Naive thymus-derived CD4-positive, alpha-beta T cell (primary cell): Measurements from ENCODE around the gene ZNF791. TPM values are rescaled to one million over a fixed set of nuclear protein-coding genes. Genes with fewer than 3 reads are reported as not detected.
"Not testable (repeated sequence)": the region's sequence is repeated elsewhere in the genome, so short reads cannot be mapped to it uniquely, and the experiment has no call there.

Experiments used
- ATAC-seq: fragments of 150-1000 bp; cut with Tn5 transposase; 2 replicates; pipeline ENCODE4 v1.10.0; 2021; ENCODE audit warnings: mild to moderate bottlenecking, moderate library complexity
- CTCF ChIA-PET: fragments of 350-600 bp; sonication (Branson Sonifier 250); formaldehyde crosslinking; loops from one replicate; lab custom pipeline; 2021; ENCODE audit warnings: antibody characterized with exemption; lab: Charles Lee
- POLR2A ChIA-PET: fragments of 350-600 bp; sonication (Branson Sonifier 250); formaldehyde crosslinking; loops from one replicate; lab custom pipeline; 2021; ENCODE audit warnings: antibody characterized with exemption, inconsistent platforms; lab: Charles Lee
- DNase-seq, 9 donors: peaks; one replicate each; pipeline versions ENCODE4 v3.0.0 to v3.0.0-alpha.2; 2020 to 2022; ENCODE audit warnings: mixed read lengths in 1 of 9
- H3K27ac ChIP-seq: one replicate; pipeline ENCODE4 v1.7.0; 2013; ENCODE audit warnings: mild to moderate bottlenecking, low read depth, low read length, moderate library complexity
- H3K27me3 ChIP-seq, 2 donors: one replicate each; pipeline ENCODE4 v1.7.0; 2013; ENCODE audit warnings: low read length in 2 of 2, mild to moderate bottlenecking in 2 of 2, moderate library complexity in 2 of 2; ENCODE audit not compliant: control insufficient read depth in 2 of 2, insufficient read depth in 2 of 2
- H3K36me3 ChIP-seq, 3 experiments: 1 replicate in 2 of 3; 2 replicates in 1 of 3; pipeline ENCODE4 v1.7.0; 2013; ENCODE audit warnings: low read length in 3 of 3, mild to moderate bottlenecking in 3 of 3, moderate library complexity in 1 of 3; ENCODE audit not compliant: insufficient read depth in 3 of 3, control insufficient read depth in 2 of 3
- H3K4me1 ChIP-seq, 2 donors: one replicate each; pipeline ENCODE4 v1.7.0; 2013; ENCODE audit warnings: low read length in 2 of 2, mild to moderate bottlenecking in 2 of 2, moderate library complexity in 1 of 2; ENCODE audit not compliant: control insufficient read depth in 2 of 2, insufficient read depth in 2 of 2
- H3K4me3 ChIP-seq: 2 replicates; pipeline ENCODE4 v1.7.0; 2013; ENCODE audit warnings: mild to moderate bottlenecking, low read length
- H3K9me3 ChIP-seq, 3 experiments: 1 replicate in 2 of 3; 2 replicates in 1 of 3; pipeline ENCODE4 v1.7.0; 2013; ENCODE audit warnings: low read length in 3 of 3; ENCODE audit not compliant: control insufficient read depth in 2 of 3
- H3K27ac Mint-ChIP-seq, 9 donors: one replicate each; pipeline ENCODE4 v1.8.0; 2020 to 2022; ENCODE audit warnings: mixed read lengths in 9 of 9, mild to moderate bottlenecking in 8 of 9, moderate library complexity in 5 of 9, inconsistent platforms in 2 of 9
- H3K27me3 Mint-ChIP-seq, 5 donors: one replicate each; pipeline ENCODE4 v1.8.0; 2021 to 2022; ENCODE audit warnings: mixed read lengths in 5 of 5, mild to moderate bottlenecking in 1 of 5
- H3K36me3 Mint-ChIP-seq, 5 donors: one replicate each; pipeline ENCODE4 v1.8.0; 2020 to 2022; ENCODE audit warnings: mixed read lengths in 5 of 5, mild to moderate bottlenecking in 3 of 5, inconsistent platforms in 1 of 5
- H3K4me1 Mint-ChIP-seq, 7 donors: one replicate each; pipeline ENCODE4 v1.8.0; 2020 to 2022; ENCODE audit warnings: mixed read lengths in 7 of 7, mild to moderate bottlenecking in 3 of 7, inconsistent platforms in 1 of 7
- H3K4me3 Mint-ChIP-seq, 10 donors: one replicate each; pipeline ENCODE4 v1.8.0; 2020 to 2022; ENCODE audit warnings: mild to moderate bottlenecking in 10 of 10, mixed read lengths in 10 of 10, moderate library complexity in 6 of 10, inconsistent platforms in 2 of 10
- H3K9me3 Mint-ChIP-seq, 11 donors: one replicate each; pipeline ENCODE4 v1.8.0; 2020 to 2022; ENCODE audit warnings: mixed read lengths in 11 of 11, mild to moderate bottlenecking in 4 of 11, inconsistent platforms in 1 of 11, moderate library complexity in 1 of 11
- intact Hi-C, 2 donors: fragments of 100-400 bp; cut with micrococcal nuclease; formaldehyde crosslinking; loops; one replicate each; pipeline ENCODE4 v1.15.1; 2023
- polyA plus RNA-seq, 2 donors: library from polyadenylated mRNA; unstranded; fragments of 300-500 nt; fragmentation: Illumina TruSeq; gene quantifications; one replicate each; pipeline ENCODE4 v1.2.3, GENCODE V29; 2021
- total RNA-seq, 6 experiments: library from RNA in 5 of 6; stranded (reverse) in 5 of 6; gene quantifications; 1 replicate in 5 of 6; 2 replicates in 1 of 6; pipeline ENCODE4 v1.2.3 and lab custom pipeline; 2021 to 2026

Gene ZNF791
- total and polyA plus RNA-seq, 7 experiments from 2014 or later: 12.6 to 53.3 (median 37.4) TPM

- POLR2A ChIA-PET: interaction anchor here (0.7 to 0.8 kb wide), 2 partner anchors 63 to 186 kb away, joined by 3 read pairs; no protein-coding TSS in a partner anchor
- H3K4me1 ChIP-seq: peaks cover 3 to 12% of the 10 kb centered on the region in 2 donors
- H3K9me3 Mint-ChIP-seq: peaks cover 0 to 2% (median 0%) of the 10 kb centered on the region in 11 donors
- no peaks in the 10 kb centered on the region for H3K9me3 ChIP-seq
- H3K27ac Mint-ChIP-seq: no peak overlapping the region
- peaks cover 14 to 32% (median 21%) of the 10 kb centered on the region in 7 donors for H3K4me1 Mint-ChIP-seq
- no peaks in the 10 kb centered on the region for H3K36me3 ChIP-seq
- no peak for DNase-seq
- H3K4me3 Mint-ChIP-seq: no peak overlapping the region
- peaks cover 0 to 28% (median 0%) of the 10 kb centered on the region in 5 donors for H3K36me3 Mint-ChIP-seq
- H3K27me3 Mint-ChIP-seq: no peaks in the 10 kb centered on the region
- intact Hi-C loops: no loop called here
- H3K4me3 ChIP-seq: no peak overlapping the region
- H3K27ac ChIP-seq: no peak overlapping the region
- CTCF ChIA-PET: interaction anchor here (1.3 to 1.6 kb wide), 2 partner anchors 21 to 33 kb away, joined by 3 read pairs; no protein-coding TSS in a partner anchor
- no peak for ATAC-seq
- no peaks in the 10 kb centered on the region for H3K27me3 ChIP-seq
Measured at GRCh38 chr19:12638611-12639182, 28.0 kb downstream of the ZNF791 start.

DNA sequence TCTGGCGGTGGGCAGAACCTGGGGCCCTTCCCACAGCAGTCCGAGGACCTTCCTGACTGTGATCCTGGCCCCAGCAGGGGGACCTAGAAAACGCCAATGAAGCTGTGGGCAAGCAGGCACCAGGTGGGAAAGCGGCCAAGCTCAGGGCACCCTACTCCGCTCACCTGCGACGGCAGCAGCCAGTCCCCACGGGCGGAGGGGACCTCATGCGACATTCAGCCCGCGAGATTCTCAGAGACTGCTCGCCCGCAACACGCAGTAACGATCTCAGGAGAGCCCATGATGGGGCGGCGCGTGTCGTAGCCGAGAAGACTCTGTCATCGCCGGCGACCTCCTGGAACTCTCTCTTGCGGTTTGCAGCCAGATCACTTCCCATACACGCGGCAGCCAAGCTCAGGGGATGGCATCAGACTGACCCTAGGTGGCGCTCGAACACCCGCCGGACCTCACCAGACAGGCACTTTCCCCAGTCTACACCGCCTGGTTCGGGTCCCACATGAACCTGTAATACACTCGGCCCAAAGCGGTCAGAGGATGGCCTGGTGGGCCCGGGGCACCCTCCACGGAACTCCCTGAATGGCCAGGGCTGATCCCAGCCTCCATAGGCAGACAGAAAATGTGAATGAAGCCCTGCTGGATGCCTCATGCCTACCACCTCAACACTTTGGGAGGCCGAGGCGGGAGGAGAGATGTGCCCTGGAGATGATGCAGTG, 29.3 kb downstream of the ZNF791 start:
- intact Hi-C loops: loop anchor here (1.0 to 2.0 kb wide), 7 partner anchors 25 to 120 kb away; partner anchors contain the start of genes ZNF490 (in 1 of the 2) and ZNF791 (in 1 of the 2)
- Mint-ChIP-seq H3K9me3 (no peaks in the 10 kb centered on the region), H3K4me3 (peak overlapping the region; percentile 73 to 85 (median 80)), H3K27me3 (no peaks in the 10 kb centered on the region), H3K4me1 (peaks cover 12 to 28% (median 21%) of the 10 kb centered on the region in 7 donors), H3K27ac (peak overlapping the region; percentile 39 to 89 (median 82)), H3K36me3 (peaks cover 0 to 19% (median 0%) of the 10 kb centered on the region in 5 donors)
- Histone ChIP-seq H3K27me3 (no peaks in the 10 kb centered on the region), H3K4me1 (peaks cover 3 to 12% of the 10 kb centered on the region in 2 donors), H3K36me3 (peaks cover 0 to 7% (median 0%) of the 10 kb centered on the region in 3 experiments), H3K9me3 (no peaks in the 10 kb centered on the region), H3K27ac (peak overlapping the region; percentile 5), H3K4me3 (peak overlapping the region; percentile 40)
- ATAC-seq (peak; percentile 93), DNase-seq (peak; percentile 64 to 81 (median 78))
- CTCF ChIA-PET: interaction anchor here (0.6 to 1.8 kb wide), 12 partner anchors 9 to 247 kb away, joined by 3 to 6 read pairs (median 3); partner anchors contain the start of genes DHPS and KLF1
- POLR2A ChIA-PET: interaction anchor here (0.5 to 1.5 kb wide), 6 partner anchors 26 to 1626 kb away, joined by 3 to 7 read pairs (median 4); partner anchors contain the start of genes ZNF490 and ZNF791

DNA sequence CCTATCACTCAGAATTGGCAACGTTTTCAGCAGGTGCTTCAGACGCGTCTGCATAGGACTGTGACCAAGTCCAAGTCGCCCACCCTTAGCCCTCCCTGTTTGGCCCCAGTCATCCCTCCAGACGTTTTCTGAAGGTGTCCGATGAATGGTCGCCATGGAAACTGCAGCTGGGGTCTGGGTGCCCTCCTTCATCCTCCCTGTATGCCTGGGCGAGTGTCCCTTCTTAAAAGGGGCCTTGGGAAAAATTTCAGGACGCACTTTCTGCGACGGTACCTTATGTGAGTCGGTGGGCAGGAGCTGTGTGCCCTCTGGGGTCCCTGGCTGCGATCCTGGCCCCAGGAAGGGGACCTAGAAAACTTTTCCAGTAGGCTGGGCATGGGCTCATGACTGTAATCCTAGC, 30.7 kb downstream of the ZNF791 start:
- Mint-ChIP-seq H3K36me3 (peaks cover 0 to 19% (median 0%) of the 10 kb centered on the region in 5 donors), H3K27me3 (no peaks in the 10 kb centered on the region), H3K4me1 (peaks cover 8 to 19% (median 13%) of the 10 kb centered on the region in 7 donors), H3K9me3 (no peaks in the 10 kb centered on the region), H3K4me3 (no peak overlapping the region), H3K27ac (no peak overlapping the region)
- H3K4me3 ChIP-seq: no peak overlapping the region
- H3K4me1 ChIP-seq: peaks cover 3 to 12% of the 10 kb centered on the region in 2 donors
- H3K27me3 ChIP-seq: no peaks in the 10 kb centered on the region
- no peak for ATAC-seq
- H3K9me3 ChIP-seq: no peaks in the 10 kb centered on the region
- DNase-seq: no peak
- ChIA-PET CTCF (no interaction called here), POLR2A (no interaction called here)
- H3K36me3 ChIP-seq: peaks cover 0 to 7% (median 0%) of the 10 kb centered on the region in 3 experiments
- no peak overlapping the region for H3K27ac ChIP-seq
- intact Hi-C loops: loop anchor here in 1 of 2 donors (2.0 kb wide), 1 partner anchor 39 kb away; no protein-coding TSS in a partner anchor

DNA sequence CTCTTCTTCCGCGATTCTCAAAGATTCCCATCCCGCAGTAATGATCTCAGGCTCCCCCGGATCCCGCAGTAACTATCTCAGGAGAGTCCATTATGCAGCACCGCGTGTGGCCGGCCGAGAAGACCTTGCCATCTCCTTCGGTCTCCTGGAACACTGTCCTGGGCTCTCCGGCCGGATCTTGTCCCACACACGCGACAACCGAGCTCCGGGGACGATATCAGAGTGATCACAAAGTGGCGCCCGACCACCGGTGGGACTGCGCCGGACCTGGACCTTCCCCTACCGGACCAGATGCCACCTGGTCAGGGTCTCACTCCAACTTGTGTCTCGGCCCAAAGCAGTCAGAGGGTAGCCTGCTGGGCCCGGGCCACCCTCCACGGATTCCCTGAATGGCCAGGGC, 31.8 kb downstream of the ZNF791 start:
- no peak overlapping the region for H3K27ac Mint-ChIP-seq
- ChIA-PET CTCF (interaction anchor here (1.1 kb wide), 1 partner anchor 31 kb away, joined by 3 read pairs; no protein-coding TSS in a partner anchor), POLR2A (interaction anchor here (0.6 to 0.8 kb wide), 2 partner anchors 29 to 300 kb away, joined by 3 read pairs; no protein-coding TSS in a partner anchor)
- no peak overlapping the region for H3K4me3 Mint-ChIP-seq
- H3K4me1 Mint-ChIP-seq: peaks cover 8 to 16% (median 9%) of the 10 kb centered on the region in 7 donors
- ATAC-seq (no peak), DNase-seq (no peak)
- intact Hi-C loops: no loop called here
- H3K36me3 ChIP-seq: peaks cover 0 to 7% (median 0%) of the 10 kb centered on the region in 3 experiments
- H3K9me3 Mint-ChIP-seq: no peaks in the 10 kb centered on the region
- H3K4me3 ChIP-seq: no peak overlapping the region
- no peaks in the 10 kb centered on the region for H3K9me3 ChIP-seq
- H3K36me3 Mint-ChIP-seq: peaks cover 0 to 14% (median 0%) of the 10 kb centered on the region in 5 donors
- H3K4me1 ChIP-seq: peaks cover 3 to 12% of the 10 kb centered on the region in 2 donors
- no peak overlapping the region for H3K27ac ChIP-seq
- no peaks in the 10 kb centered on the region for H3K27me3 Mint-ChIP-seq
- H3K27me3 ChIP-seq: no peaks in the 10 kb centered on the region

GRCh38 chr19:12643716-12644115, 33.0 kb downstream of the ZNF791 start:
- H3K27ac ChIP-seq, H3K9me3 Mint-ChIP-seq, CTCF ChIA-PET, H3K27me3 ChIP-seq, H3K4me3 Mint-ChIP-seq, ATAC-seq, POLR2A ChIA-PET, DNase-seq, H3K36me3 ChIP-seq, H3K27ac Mint-ChIP-seq, H3K27me3 Mint-ChIP-seq, H3K4me3 ChIP-seq, intact Hi-C loops, H3K9me3 ChIP-seq: not testable (repeated sequence)
- Mint-ChIP-seq H3K4me1 (peaks cover 8 to 23% (median 10%) of the 10 kb centered on the region in 7 donors), H3K36me3 (peaks cover 0 to 18% (median 0%) of the 10 kb centered on the region in 5 donors)
- peaks cover 3 to 12% of the 10 kb centered on the region in 2 donors for H3K4me1 ChIP-seq

- POLR2A ChIA-PET: no interaction called here
- H3K36me3 ChIP-seq: peaks cover 0 to 11% (median 0%) of the 10 kb centered on the region in 3 experiments
- DNase-seq (no peak), ATAC-seq (no peak)
- no peak overlapping the region for H3K4me3 ChIP-seq
- H3K4me3 Mint-ChIP-seq: no peak overlapping the region
- H3K4me1 Mint-ChIP-seq: peaks cover 0 to 11% (median 0%) of the 10 kb centered on the region in 7 donors
- H3K9me3 Mint-ChIP-seq: no peaks in the 10 kb centered on the region
- peaks cover 0 to 23% (median 3%) of the 10 kb centered on the region in 5 donors for H3K36me3 Mint-ChIP-seq
- intact Hi-C loops: no loop called here
- no peak overlapping the region for H3K27ac ChIP-seq
- H3K27me3 Mint-ChIP-seq: no peaks in the 10 kb centered on the region
- H3K9me3 ChIP-seq: no peaks in the 10 kb centered on the region
- CTCF ChIA-PET: no interaction called here
- H3K27me3 ChIP-seq: no peaks in the 10 kb centered on the region
- no peaks in the 10 kb centered on the region for H3K4me1 ChIP-seq
- H3K27ac Mint-ChIP-seq: peak overlapping the region in 2 of 9 donors; percentile 49 to 67
Measured at GRCh38 chr19:12646551-12646950, 35.8 kb downstream of the ZNF791 start.
